ENCODE data around the gene MMP2. TPM values are rescaled to one million over a fixed set of nuclear protein-coding genes. Genes with fewer than 3 reads are reported as not detected.

The MMP2 gene
- total and polyA plus RNA-seq, 10 of the 15 experiments (the other 5 are each of a cell fraction or from before 2014, with no cell fraction given): 0.37 to 0.80 (median 0.59) TPM; not detected in 7

GRCh38 chr16:55437625-55438024, 41.4 kb upstream of the MMP2 start:
- Histone ChIP-seq H3K4me2 (ENCODE audit: control insufficient read depth, insufficient read depth) (no peak overlapping the region), H3K27me3 (replicated peaks in 1 of 2; ENCODE audit: control insufficient read depth in 2 of 2, insufficient read depth in 2 of 2, low read length in 1 of 2) (no peaks in the 10 kb centered on the region), H3K9me3 (replicated peaks; ENCODE audit: control insufficient read depth, insufficient read depth, low read length) (no peaks in the 10 kb centered on the region), H3K79me2 (ENCODE audit: control insufficient read depth, insufficient read depth, low read length) (no peaks in the 10 kb centered on the region), H3K4me3 (no peak overlapping the region), H2AFZ (ENCODE audit: control insufficient read depth, low read depth, low read length) (no peak overlapping the region), H3K36me3 (ENCODE audit: control insufficient read depth in 2 of 2, insufficient read depth in 2 of 2, low read length in 1 of 2) (no peaks in the 10 kb centered on the region), H4K20me1 (ENCODE audit: control insufficient read depth, insufficient read depth) (no peaks in the 10 kb centered on the region), H3K9ac (ENCODE audit: control insufficient read depth, insufficient read depth, low read length) (no peak overlapping the region), H3K4me1 (ENCODE audit: control insufficient read depth, insufficient read depth, low read length) (no peaks in the 10 kb centered on the region), H3K27ac (ENCODE audit: control insufficient read depth, insufficient read depth) (no peak overlapping the region)
- no TSS peak for BruUV-seq (replicated peaks)
- FAIRE-seq (no peak), ATAC-seq (peak; percentile 76), DNase-seq (ENCODE audit: low read depth, low spot score) (no peak)
- ChIA-PET POLR2A (interaction anchor here (1.3 kb wide), 1 partner anchor 10 kb away, joined by 3 read pairs; no protein-coding TSS in a partner anchor), SMC1A (ENCODE audit: uncharacterized antibody, unreplicated experiment) (no interaction called here), RAD21 (ENCODE audit: unreplicated experiment) (interaction anchor here (2.2 kb wide), 1 partner anchor 27 kb away, joined by 4 read pairs; no protein-coding TSS in a partner anchor), CTCF (interaction anchor here (0.7 to 1.1 kb wide), 2 partner anchors 100 to 1402 kb away, joined by 3 read pairs; no protein-coding TSS in a partner anchor)
- TF ChIP-seq NFIC (IDR thresholded peaks at IDR 0.05; ENCODE audit: low read depth, low read length): peak; percentile 40; the same call in 1 of the 2 replicates
- no peak for TF ChIP-seq PKNOX1 (IDR thresholded peaks at IDR 0.05)
- TF ChIP-seq EP300 (IDR thresholded peaks at IDR 0.05; ENCODE audit: borderline replicate concordance in 1 of 2, control insufficient read depth in 1 of 2, low read depth in 2 of 2, low read length in 2 of 2): peak in 1 of 2 experiments; percentile 25; a peak in 1 of 4 replicates
- no peak for TF ChIP-seq EED (IDR thresholded peaks at IDR 0.05; ENCODE audit: low read depth)
- no peak for TF ChIP-seq BMI1 (IDR thresholded peaks at IDR 0.05; ENCODE audit: borderline replicate concordance)
- TF ChIP-seq MTA2 (IDR thresholded peaks at IDR 0.05; ENCODE audit: low read depth): peak; percentile 25; the same call in 1 of the 2 replicates
- 0 out of 2 replicates have a peak, but pooled peaks have one; percentile 24 for TF ChIP-seq NR2F1 (conservative IDR thresholded peaks at IDR 0.05)
- no peak for TF ChIP-seq ZZZ3 (IDR thresholded peaks at IDR 0.05; ENCODE audit: control insufficient read depth, insufficient read length, low read depth)
- TF ChIP-seq ATF7 (IDR thresholded peaks at IDR 0.05; ENCODE audit: low read depth): peak; percentile 51; the same call in 1 of the 2 replicates
- TF ChIP-seq RUNX3 (IDR thresholded peaks at IDR 0.05; ENCODE audit: low read length): peak; percentile 33; the same call in 1 of the 2 replicates
- intact Hi-C loops (cut with micrococcal nuclease; ENCODE audit: unreplicated experiment) (no loop called here), in situ Hi-C loops (cut with MboI) (no loop called here)
- WGBS (ENCODE audit: insufficient coverage, insufficient replicate concordance, low lambda C conversion rate, missing lambda C conversion rate): 0% methylated on average over 3 of the region's 3 CpGs

Data from GM12878 (cell line).